Fibroblast of pulmonary artery (primary cell): ENCODE results near the gene PTPN14.

Experiments
- DNase-seq: peaks from one replicate; pipeline ENCODE4 v3.0.0-alpha.2; 2010; ENCODE audit warnings: low read depth
- H3K4me3 ChIP-seq: replicated peaks from 2 replicates; pipeline ENCODE4 v1.5.1; 2011; ENCODE audit warnings: low read depth, mild to moderate bottlenecking, control low read depth, low read length, moderate library complexity
- TF ChIP-seq, protein P1 (sequence below): IDR thresholded peaks from 2 replicates; pipeline ENCODE4 v1.5.1; 2011; ENCODE audit warnings: mild to moderate bottlenecking, control low read depth, low read length, inconsistent platforms; ENCODE audit errors: missing control alignments

Gene PTPN14

GRCh38 chr1:214363386-214363785, 188.0 kb downstream of the PTPN14 start:
- DNase-seq, result peak; percentile 29
- TF ChIP-seq, protein P1, sequence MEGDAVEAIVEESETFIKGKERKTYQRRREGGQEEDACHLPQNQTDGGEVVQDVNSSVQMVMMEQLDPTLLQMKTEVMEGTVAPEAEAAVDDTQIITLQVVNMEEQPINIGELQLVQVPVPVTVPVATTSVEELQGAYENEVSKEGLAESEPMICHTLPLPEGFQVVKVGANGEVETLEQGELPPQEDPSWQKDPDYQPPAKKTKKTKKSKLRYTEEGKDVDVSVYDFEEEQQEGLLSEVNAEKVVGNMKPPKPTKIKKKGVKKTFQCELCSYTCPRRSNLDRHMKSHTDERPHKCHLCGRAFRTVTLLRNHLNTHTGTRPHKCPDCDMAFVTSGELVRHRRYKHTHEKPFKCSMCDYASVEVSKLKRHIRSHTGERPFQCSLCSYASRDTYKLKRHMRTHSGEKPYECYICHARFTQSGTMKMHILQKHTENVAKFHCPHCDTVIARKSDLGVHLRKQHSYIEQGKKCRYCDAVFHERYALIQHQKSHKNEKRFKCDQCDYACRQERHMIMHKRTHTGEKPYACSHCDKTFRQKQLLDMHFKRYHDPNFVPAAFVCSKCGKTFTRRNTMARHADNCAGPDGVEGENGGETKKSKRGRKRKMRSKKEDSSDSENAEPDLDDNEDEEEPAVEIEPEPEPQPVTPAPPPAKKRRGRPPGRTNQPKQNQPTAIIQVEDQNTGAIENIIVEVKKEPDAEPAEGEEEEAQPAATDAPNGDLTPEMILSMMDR, result no peak
- H3K4me3 ChIP-seq, result no peak overlapping the region

- TF ChIP-seq, protein P1, result no peak
- DNase-seq, result peak; percentile 86
- H3K4me3 ChIP-seq, result no peak overlapping the region
Measured at GRCh38 chr1:214362188-214362882, 189.1 kb downstream of the PTPN14 start.

DNA sequence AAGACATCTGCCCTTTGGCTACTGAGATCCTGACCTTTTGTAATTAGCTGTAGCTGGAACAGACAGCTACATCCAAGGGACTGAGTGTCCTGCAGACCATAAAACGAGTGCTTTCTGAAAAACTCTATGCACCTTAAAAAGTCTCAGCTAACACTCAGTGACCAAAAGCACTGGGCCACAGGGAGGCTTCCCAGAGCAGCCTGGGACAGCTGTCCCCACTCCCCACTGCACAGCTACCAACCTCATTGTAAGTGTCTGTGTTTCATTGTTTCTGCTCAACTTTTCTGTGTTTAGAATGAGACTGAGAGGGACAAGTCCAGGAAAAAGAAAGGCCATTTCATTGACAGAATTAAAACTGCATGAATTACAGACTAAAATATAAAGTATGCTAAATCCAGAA, 189.8 kb downstream of the PTPN14 start:
- no peak for DNase-seq
- no peak overlapping the region for H3K4me3 ChIP-seq
- TF ChIP-seq, protein P1, result no peak

DNA sequence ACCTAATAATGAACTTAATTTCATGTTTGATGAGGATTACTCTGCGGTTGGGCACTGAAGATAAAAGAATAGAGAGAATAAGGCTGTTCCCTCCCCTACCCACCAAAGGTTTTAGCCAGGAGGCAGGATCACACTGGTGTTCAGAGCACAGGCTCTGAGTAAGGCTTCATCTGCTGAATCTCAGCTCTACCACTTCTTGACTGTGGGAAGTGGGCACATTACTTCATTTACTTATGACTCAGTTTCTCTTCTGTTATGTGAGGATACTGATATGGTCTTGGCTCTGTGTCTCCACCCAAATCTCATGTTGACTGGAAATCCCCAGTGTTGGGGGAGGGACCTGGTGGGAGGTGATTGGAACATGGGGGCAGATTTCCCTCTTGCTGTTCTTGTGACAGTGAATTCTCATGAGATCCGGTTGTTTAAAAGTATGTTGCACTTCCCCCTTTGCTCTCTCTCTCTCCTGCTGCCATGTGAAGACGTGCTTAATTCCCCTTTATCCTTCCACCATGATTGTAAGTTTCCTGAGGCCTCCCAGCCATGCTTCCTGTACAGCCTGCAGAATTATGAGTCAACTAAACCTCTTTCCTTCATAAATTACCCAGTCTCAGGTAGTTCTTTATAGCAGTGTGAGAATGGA, 190.8 kb downstream of the PTPN14 start:
- DNase-seq, result no peak
- TF ChIP-seq, protein P1, result no peak
- H3K4me3 ChIP-seq, result no peak overlapping the region

DNA sequence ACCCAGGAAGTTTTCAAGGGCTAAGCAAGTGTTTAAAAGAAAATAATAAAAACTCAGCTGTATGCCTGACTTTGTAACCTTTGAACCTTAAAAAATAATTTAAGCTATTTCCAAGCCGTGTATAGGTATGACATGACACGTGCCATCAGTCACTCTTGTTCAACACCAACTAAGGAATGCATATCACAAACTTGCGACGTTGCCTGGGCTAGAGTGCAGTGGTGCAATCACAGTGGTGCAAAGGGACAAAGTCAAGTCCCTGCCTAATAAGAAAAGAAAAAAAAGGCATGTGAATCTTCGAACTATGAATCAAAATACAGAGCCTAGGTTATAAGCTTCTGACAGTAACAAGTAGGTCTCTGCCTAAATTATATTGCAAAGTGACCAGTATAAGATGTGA, 191.3 kb downstream of the PTPN14 start:
- no peak overlapping the region for H3K4me3 ChIP-seq
- TF ChIP-seq, protein P1, result no peak
- DNase-seq, result no peak

DNA sequence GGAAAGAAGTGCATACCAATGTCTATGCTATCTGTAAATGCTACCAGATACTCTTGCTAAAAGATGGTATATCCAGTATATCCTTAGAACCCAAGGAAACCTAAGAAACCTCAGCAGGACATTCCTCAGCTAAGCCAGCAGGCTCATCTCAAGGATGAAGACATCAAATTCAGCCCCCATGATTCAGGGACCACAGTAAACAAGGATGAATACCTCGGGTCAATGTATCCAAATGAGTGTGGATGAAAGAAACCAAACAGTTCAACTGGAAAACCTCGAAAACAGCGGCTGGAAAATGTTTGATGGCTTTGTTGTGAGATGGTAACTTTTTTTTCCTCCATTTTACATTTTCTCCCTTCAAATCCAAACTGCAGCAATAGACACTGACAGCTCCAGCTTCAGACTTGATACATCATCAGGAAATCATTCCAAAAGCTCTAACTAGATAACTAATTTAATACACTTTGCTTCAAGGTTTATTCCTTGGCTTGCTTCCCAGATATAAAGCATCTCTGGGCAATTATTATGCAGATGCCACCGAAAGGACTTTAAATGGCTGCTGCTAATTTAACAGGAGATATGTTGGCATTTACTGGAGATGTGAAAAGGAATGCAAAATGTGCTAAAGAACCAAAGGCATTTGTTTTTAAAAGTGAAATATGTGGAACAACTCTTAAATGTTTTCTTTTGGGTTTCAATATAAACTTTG, 196.8 kb downstream of the PTPN14 start:
- TF ChIP-seq, protein P1, result no peak
- no peak for DNase-seq
- no peak overlapping the region for H3K4me3 ChIP-seq
